Adrenal gland (tissue), 12 donors: Measurements from ENCODE around the gene PDE10A. TPM values are rescaled to one million over a fixed set of nuclear protein-coding genes. Genes with fewer than 3 reads are reported as not detected.

Experiments used
- DNase-seq, 7 donors: peaks; one replicate each; pipeline ENCODE4 v3.0.0-alpha.2; 2019 to 2020
- H3K27ac ChIP-seq, 5 donors: fragments of 200-600 bp; sonication (generic) in 4 of 5; 1 replicate in 3 of 5; 2 replicates in 2 of 5; pipeline versions ENCODE4 v1.5.1 to v1.8.0; 2016 to 2020; ENCODE audit warnings: mild to moderate bottlenecking in 1 of 5
- H3K27me3 ChIP-seq: fragments of 200-600 bp; 2 replicates; pipeline ENCODE4 v1.8.0; 2021
- H3K36me3 ChIP-seq, 2 donors: fragments of 200-600 bp; replicated peaks in 1 of 2; 1 replicate in 1 of 2; 2 replicates in 1 of 2; pipeline versions ENCODE4 v1.5.1 to v1.8.0; 2018 to 2022
- H3K4me1 ChIP-seq, 2 donors: fragments of 200-600 bp; replicated peaks in 1 of 2; 1 replicate in 1 of 2; 2 replicates in 1 of 2; pipeline versions ENCODE4 v1.5.1 to v1.8.0; 2018 to 2021
- H3K4me3 ChIP-seq, 4 donors: fragments of 200-600 bp; sonication (generic) in 3 of 4; one replicate each; pipeline ENCODE4 v1.5.1; 2016 to 2018
- H3K9me3 ChIP-seq, 3 donors: fragments of 200-600 bp; sonication (generic) in 1 of 3; replicated peaks in 1 of 3; 1 replicate in 2 of 3; 2 replicates in 1 of 3; pipeline versions ENCODE4 v1.5.1 to v1.8.0; 2016 to 2021
- CTCF ChIP-seq, 6 experiments: fragments of 450-650 bp in 4 of 6; fragments of 200-600 bp in 2 of 6; sonication (generic) in 1 of 6; IDR thresholded peaks; 1 replicate in 5 of 6; 2 replicates in 1 of 6; pipeline versions ENCODE4 v1.5.1 to v1.8.0; 2016 to 2021; ENCODE audit warnings: antibody characterized with exemption in 6 of 6, mild to moderate bottlenecking in 2 of 6, moderate library complexity in 1 of 6
- POLR2A ChIP-seq, 2 donors: fragments of 450-650 bp; IDR thresholded peaks; one replicate each; pipeline ENCODE4 v1.6.1; 2017; ENCODE audit warnings: antibody characterized with exemption in 2 of 2, mild to moderate bottlenecking in 2 of 2, moderate library complexity in 1 of 2
- WGBS, 4 donors: extraction: QIAGEN DNeasy Blood & Tissue Kit in 2 of 4; methylation state at CpG; one replicate each; pipeline versions ENCODE4 v1.1.5 to v1.1.7; 2013 to 2017; 5-methylcytosine and 5-hydroxymethylcytosine counted together
- intact Hi-C, 2 donors: fragments of 100-400 bp; cut with DNase I; formaldehyde crosslinking; loops; one replicate each; pipeline versions ENCODE4 v1.14.1 to v1.15.0; 2022 to 2023
- polyA plus RNA-seq, 3 donors: library from polyadenylated mRNA; stranded (reverse); fragments of 200-250 nt in 2 of 3; fragments of 350-450 nt in 1 of 3; fragmentation: Illumina TruSeq in 1 of 3; extraction: RNeasy Lipid Tissue Mini Kit (QIAGEN cat#74804) in 1 of 3; gene quantifications; one replicate each; pipeline ENCODE4 v1.2.3, GENCODE V29; 2013 to 2014
- total RNA-seq, 9 donors: library from RNA; depleted of rRNA in 4 of 9; stranded (reverse); fragments of >200 nt in 4 of 9; fragments of 120-200 nt in 1 of 9; fragmentation: NEBNext Ultra II Directional in 1 of 9; extraction: Animal tissue kit (Norgen Biotek cat#: 25700) in 1 of 9; gene quantifications; one replicate each; pipeline versions ENCODE4 v1.1.0 to v1.2.4, GENCODE V29; 2013 to 2023
- donor health status: healthy with polysubstance abuse.
- donor health status: Bipolar disorder and iron deficiency.
- donor health status: DM: yes; HTN: yes; CAD: no.
- donor health status: DM: no; HTN: no; CAD: no.
- donor health status: DM: no; HTN: no; CAD: no.
- donor health status: DM: yes; HTN: yes; CAD: no.

The PDE10A gene
- total and polyA plus RNA-seq, 12 donors = 4.0 to 199 (median 27.8) TPM

- peak in 6 of 7 donors; percentile 16 to 55 (median 22) for DNase-seq
- 5 to 9% (median 7%) methylated on average over 29 to 35 of the region's 35 CpGs for WGBS, 4 donors
- no peaks in the 10 kb centered on the region for H3K36me3 ChIP-seq
- H3K9me3 ChIP-seq = no peaks in the 10 kb centered on the region
- H3K27ac ChIP-seq = no peak within 1 kb of the TSS
- TF ChIP-seq POLR2A (IDR thresholded peaks at IDR 0.05) (no peak), CTCF (IDR thresholded peaks at IDR 0.05) (no peak)
- H3K4me1 ChIP-seq = peaks cover 0 to 5% of the 10 kb centered on the region in 2 donors
- H3K4me3 ChIP-seq = peak within 1 kb of the TSS in 2 of 4 donors; percentile 5 to 43
- intact Hi-C loops = no loop called here
- no peaks in the 10 kb centered on the region for H3K27me3 ChIP-seq
These were observed 353.9 kb downstream of the PDE10A start, which contains the start of gene C6orf118 for GRCh38 chr6:165308926-165309731. TSS of gene C6orf118 (minus strand) at chr6:165309605. CDS start at chr6:165309586, 19 bp downstream.

DNA sequence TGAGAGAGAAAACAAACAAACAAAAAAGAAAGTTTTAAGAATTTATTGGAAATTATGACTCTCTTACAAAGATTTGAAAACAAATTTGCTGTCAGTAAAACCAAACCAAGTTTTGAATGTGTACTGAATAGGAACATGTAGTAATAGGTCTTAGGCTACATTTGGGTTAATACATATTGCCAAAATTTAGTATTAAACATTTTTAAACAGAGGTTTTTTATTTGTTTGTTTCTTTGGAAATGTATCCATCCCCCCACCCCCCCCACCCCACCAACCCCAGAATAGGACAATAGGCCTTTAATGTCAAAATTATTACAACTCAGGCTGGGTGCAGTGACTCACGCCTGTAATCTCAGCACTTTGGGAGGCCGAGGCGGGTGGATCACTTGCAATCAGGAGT lies 356.1 kb downstream of the PDE10A start:
- TF ChIP-seq CTCF (IDR thresholded peaks at IDR 0.05) = no peak
- TF ChIP-seq POLR2A (IDR thresholded peaks at IDR 0.05) = no peak
- 77 to 91% (median 80%) methylated on average over 3 of the region's 3 CpGs for WGBS, 4 donors
- Histone ChIP-seq H3K4me1 (peaks cover 0 to 5% of the 10 kb centered on the region in 2 donors), H3K36me3 (no peaks in the 10 kb centered on the region), H3K9me3 (no peaks in the 10 kb centered on the region), H3K27ac (no peak overlapping the region), H3K4me3 (no peak overlapping the region), H3K27me3 (no peaks in the 10 kb centered on the region)
- no peak for DNase-seq
- intact Hi-C loops = no loop called here

DNA sequence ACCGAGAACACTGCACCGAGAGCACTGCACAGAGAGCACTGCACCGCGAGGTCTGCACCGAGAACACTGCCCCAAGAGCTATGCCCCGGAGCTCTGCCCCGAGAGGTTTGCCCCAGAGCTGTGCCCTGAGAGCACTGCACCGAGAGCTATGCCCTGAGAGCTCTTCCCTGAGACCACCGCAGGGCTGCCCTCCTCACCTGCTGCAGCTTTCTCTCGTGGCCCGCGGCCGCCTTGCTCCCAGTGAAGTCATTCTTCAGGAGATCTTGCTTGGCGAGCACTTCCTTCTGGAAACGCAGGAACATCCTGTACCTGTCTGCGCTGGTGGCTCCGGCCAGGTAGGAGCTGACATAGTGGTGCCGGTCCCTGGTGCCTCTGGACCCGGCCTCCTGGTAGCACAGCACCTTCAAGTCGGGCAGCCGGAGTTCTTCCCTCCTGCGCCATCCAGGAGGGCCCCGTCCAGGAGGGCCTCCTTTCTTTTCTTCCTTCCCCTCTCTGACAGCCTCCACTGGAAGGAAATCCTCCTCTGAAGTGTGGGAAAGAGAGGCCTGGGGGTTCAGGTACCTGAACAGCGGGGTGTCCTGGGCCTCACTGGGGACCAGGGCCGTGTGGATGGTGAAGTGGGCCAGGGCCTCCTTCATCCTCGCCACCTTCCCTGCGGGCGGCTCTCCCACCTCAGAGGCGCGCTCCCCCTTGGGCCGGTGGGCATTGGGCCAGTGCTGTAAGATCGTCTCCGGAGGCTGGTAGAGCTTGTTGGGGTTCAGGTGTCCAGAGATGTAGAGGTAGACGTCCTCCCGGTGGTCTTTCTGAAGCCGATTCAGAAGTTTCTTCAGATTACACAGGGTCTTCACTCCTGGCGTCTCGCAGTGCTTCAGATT lies 361.4 kb downstream of the PDE10A start:
- TF ChIP-seq POLR2A (IDR thresholded peaks at IDR 0.05) (no peak), CTCF (IDR thresholded peaks at IDR 0.05) (no peak)
- no peaks in the 10 kb centered on the region for H3K4me1 ChIP-seq
- no peak overlapping the region for H3K4me3 ChIP-seq
- H3K9me3 ChIP-seq = no peaks in the 10 kb centered on the region
- H3K27me3 ChIP-seq = no peaks in the 10 kb centered on the region
- WGBS, 4 donors = 91 to 96% (median 92%) methylated on average over 16 to 38 of the region's 38 CpGs
- DNase-seq = no peak
- no peak overlapping the region for H3K27ac ChIP-seq
- H3K36me3 ChIP-seq = no peaks in the 10 kb centered on the region
- intact Hi-C loops = no loop called here

DNA sequence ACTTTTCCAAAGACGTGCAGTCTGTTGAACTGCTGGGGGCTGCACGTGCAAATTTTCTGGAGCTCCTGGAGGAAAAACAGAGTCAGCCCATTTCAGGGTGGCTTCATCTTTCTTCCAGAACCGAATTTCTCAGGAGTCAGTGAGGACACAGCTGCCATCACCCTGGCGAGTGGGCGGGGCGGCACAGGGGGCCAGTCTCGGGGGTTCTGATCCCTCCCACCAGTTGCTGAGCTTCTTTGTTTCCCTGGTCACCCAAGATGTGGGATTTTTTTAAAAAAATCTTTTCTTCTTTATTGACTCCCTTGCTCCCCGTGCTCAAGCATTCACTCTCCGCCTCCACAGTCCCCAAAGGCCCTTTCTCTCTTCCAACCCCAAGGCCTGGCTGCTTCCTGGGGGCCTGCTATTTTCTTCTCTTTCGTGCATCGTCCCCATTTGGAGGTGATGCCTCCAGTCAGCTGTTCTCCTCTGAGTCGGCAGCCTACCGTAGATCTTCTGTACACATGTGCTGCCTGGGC lies 362.6 kb downstream of the PDE10A start:
- Histone ChIP-seq H3K4me1 (no peaks in the 10 kb centered on the region), H3K36me3 (no peaks in the 10 kb centered on the region), H3K4me3 (no peak overlapping the region), H3K9me3 (no peaks in the 10 kb centered on the region), H3K27me3 (no peaks in the 10 kb centered on the region), H3K27ac (no peak overlapping the region)
- intact Hi-C loops = no loop called here
- WGBS, 4 donors = 71 to 74% (median 72%) methylated on average over 13 of the region's 13 CpGs
- TF ChIP-seq POLR2A (IDR thresholded peaks at IDR 0.05) (no peak), CTCF (IDR thresholded peaks at IDR 0.05) (no peak)
- DNase-seq = no peak
